Mesendoderm (in vitro differentiated cells): ENCODE data around the gene SYNGAP1.

Experiments
- DNase-seq: peaks from one replicate; pipeline ENCODE4 v3.0.0; 2013
- H2AK5ac ChIP-seq: 2 replicates; pipeline ENCODE4 v1.6.1; 2013; ENCODE audit warnings: low read length, inconsistent platforms
- H2BK120ac ChIP-seq: 2 replicates; pipeline ENCODE4 v1.6.1; 2013; ENCODE audit warnings: low read depth, mild to moderate bottlenecking, low read length, moderate library complexity, mixed read lengths
- H2BK15ac ChIP-seq: replicated peaks from 2 replicates; pipeline ENCODE4 v1.6.1; 2013; ENCODE audit warnings: low read depth, mild to moderate bottlenecking, moderate library complexity
- H2BK5ac ChIP-seq: 2 replicates; pipeline ENCODE4 v1.6.1; 2013; ENCODE audit warnings: low read length, inconsistent platforms
- H3K18ac ChIP-seq: 2 replicates; pipeline ENCODE4 v1.6.1; 2013; ENCODE audit warnings: mild to moderate bottlenecking, low read length, mixed read lengths
- H3K23ac ChIP-seq: one replicate; pipeline ENCODE4 v1.6.1; 2013; ENCODE audit warnings: low read length
- H3K27ac ChIP-seq: 2 replicates; pipeline ENCODE4 v1.5.1; 2013; ENCODE audit warnings: low read depth, mild to moderate bottlenecking, inconsistent platforms, low read length, moderate library complexity
- H3K27me3 ChIP-seq: 2 replicates; pipeline ENCODE4 v1.6.1; 2013; ENCODE audit warnings: low read length, control low read depth, mild to moderate bottlenecking, inconsistent platforms; ENCODE audit not compliant: insufficient read depth, poor library complexity
- H3K36me3 ChIP-seq: 2 replicates; pipeline ENCODE4 v1.6.1; 2013; ENCODE audit warnings: low read length, inconsistent platforms; ENCODE audit not compliant: control insufficient read depth, insufficient read depth
- H3K4ac ChIP-seq: one replicate; pipeline ENCODE4 v1.6.1; 2013; ENCODE audit warnings: low read depth, mild to moderate bottlenecking, low read length, moderate library complexity
- H3K4me1 ChIP-seq: 2 replicates; pipeline ENCODE4 v1.6.1; 2013; ENCODE audit warnings: low read depth, low read length, inconsistent platforms; ENCODE audit not compliant: control insufficient read depth
- H3K4me2 ChIP-seq: 2 replicates; pipeline ENCODE4 v1.6.1; 2013; ENCODE audit warnings: low read length
- H3K4me3 ChIP-seq: 2 replicates; pipeline ENCODE4 v1.5.1; 2013; ENCODE audit warnings: mild to moderate bottlenecking, low read length
- H3K56ac ChIP-seq: one replicate; pipeline ENCODE4 v1.6.1; 2013; ENCODE audit warnings: low read length
- H3K79me1 ChIP-seq: 2 replicates; pipeline ENCODE4 v1.6.1; 2013; ENCODE audit warnings: low read length, inconsistent platforms
- H3K79me2 ChIP-seq: 2 replicates; pipeline ENCODE4 v1.6.1; 2013; ENCODE audit warnings: mild to moderate bottlenecking, low read length; ENCODE audit not compliant: control insufficient read depth, insufficient read depth
- H3K9ac ChIP-seq: 2 replicates; pipeline ENCODE4 v1.6.1; 2013; ENCODE audit warnings: low read length, inconsistent platforms
- H4K5ac ChIP-seq: one replicate; pipeline ENCODE4 v1.6.1; 2013; ENCODE audit warnings: low read length
- H4K8ac ChIP-seq: one replicate; pipeline ENCODE4 v1.6.1; 2013; ENCODE audit warnings: low read depth, mild to moderate bottlenecking, control low read depth, low read length, moderate library complexity
- WGBS: extraction: QIAGEN DNeasy Blood & Tissue Kit; methylation state at CpG from one replicate; pipeline ENCODE4 v1.1.7; 2013; ENCODE audit warnings: low lambda C conversion rate, missing lambda C conversion rate; ENCODE audit not compliant: insufficient coverage; ENCODE audit errors: extremely low coverage; 5-methylcytosine and 5-hydroxymethylcytosine counted together

SYNGAP1 gene

GRCh38 chr6:33417128-33417902, 2.5 kb upstream of the SYNGAP1 start:
- H3K4me3 ChIP-seq = peak overlapping the region; percentile 67
- no peaks in the 10 kb centered on the region for H3K27me3 ChIP-seq
- peaks cover 7% of the 10 kb centered on the region for H3K4me1 ChIP-seq
- H3K23ac ChIP-seq = no peak overlapping the region
- H3K9ac ChIP-seq = peak overlapping the region; percentile 71
- peaks cover 21% of the 10 kb centered on the region for H3K79me1 ChIP-seq
- peak overlapping the region; percentile 66 for H3K4ac ChIP-seq
- H3K79me2 ChIP-seq = peaks cover 27% of the 10 kb centered on the region
- no peak overlapping the region for H2BK5ac ChIP-seq
- no peak overlapping the region for H2BK15ac ChIP-seq
- H4K5ac ChIP-seq = no peak overlapping the region
- peak overlapping the region; percentile 78 for H3K56ac ChIP-seq
- H2BK120ac ChIP-seq = no peak overlapping the region
- no CpG with 5 or more reads among the region's 25 CpGs for WGBS
- peak; percentile 46 for DNase-seq
- peak overlapping the region; percentile 62 for H3K27ac ChIP-seq
- peak overlapping the region; percentile 63 for H3K4me2 ChIP-seq
- H4K8ac ChIP-seq = no peak overlapping the region
- no peak overlapping the region for H3K18ac ChIP-seq
- peaks cover 3% of the 10 kb centered on the region for H3K36me3 ChIP-seq
- no peak overlapping the region for H2AK5ac ChIP-seq

- Histone ChIP-seq H2BK120ac (peak within 1 kb of the TSS; percentile 30), H2BK5ac (peak within 1 kb of the TSS; percentile 90), H3K23ac (no peak within 1 kb of the TSS), H3K4ac (peak within 1 kb of the TSS; percentile 66), H4K8ac (no peak within 1 kb of the TSS), H3K79me1 (peaks cover 21% of the 10 kb centered on the region), H3K4me3 (peak within 1 kb of the TSS; percentile 67), H3K4me2 (peak within 1 kb of the TSS; percentile 80), H2BK15ac (no peak within 1 kb of the TSS), H4K5ac (peak within 1 kb of the TSS; percentile 68), H3K36me3 (peaks cover 3% of the 10 kb centered on the region), H3K56ac (peak within 1 kb of the TSS; percentile 90), H2AK5ac (peak within 1 kb of the TSS; percentile 73), H3K9ac (peak within 1 kb of the TSS; percentile 81), H3K27ac (peak within 1 kb of the TSS; percentile 76), H3K18ac (peak within 1 kb of the TSS; percentile 34), H3K27me3 (no peaks in the 10 kb centered on the region), H3K79me2 (peaks cover 27% of the 10 kb centered on the region), H3K4me1 (peaks cover 7% of the 10 kb centered on the region)
- WGBS = no CpG with 5 or more reads among the region's 51 CpGs
- peak; percentile 100 for DNase-seq
These were observed 1.8 kb upstream of the SYNGAP1 start, which contains the start of gene CUTA for GRCh38 chr6:33417903-33418689. Gene CUTA (minus strand): TSS chr6:33418107. CDS start chr6:33418000, 107 bp downstream.

- H3K36me3 ChIP-seq = peaks cover 3% of the 10 kb centered on the region
- peak; percentile 90 for DNase-seq
- peaks cover 7% of the 10 kb centered on the region for H3K4me1 ChIP-seq
- no CpG with 5 or more reads among the region's 8 CpGs for WGBS
- peak overlapping the region; percentile 90 for H2BK5ac ChIP-seq
- H4K5ac ChIP-seq = peak overlapping the region; percentile 68
- no peak overlapping the region for H4K8ac ChIP-seq
- no peak overlapping the region for H3K4me3 ChIP-seq
- peak overlapping the region; percentile 90 for H3K56ac ChIP-seq
- H2AK5ac ChIP-seq = peak overlapping the region; percentile 73
- H2BK120ac ChIP-seq = peak overlapping the region; percentile 30
- peak overlapping the region; percentile 34 for H3K18ac ChIP-seq
- H3K23ac ChIP-seq = no peak overlapping the region
- H3K79me2 ChIP-seq = peaks cover 27% of the 10 kb centered on the region
- peak overlapping the region; percentile 81 for H3K9ac ChIP-seq
- H3K27ac ChIP-seq = peak overlapping the region; percentile 76
- no peaks in the 10 kb centered on the region for H3K27me3 ChIP-seq
- H3K79me1 ChIP-seq = peaks cover 21% of the 10 kb centered on the region
- H2BK15ac ChIP-seq = no peak overlapping the region
- peak overlapping the region; percentile 48 for H3K4ac ChIP-seq
- peak overlapping the region; percentile 80 for H3K4me2 ChIP-seq
These were observed 1.1 kb upstream of the SYNGAP1 start for GRCh38 chr6:33418690-33419291.

- peak; percentile 33 for DNase-seq
- Histone ChIP-seq H3K4me2 (peak overlapping the region; percentile 63), H2BK120ac (peak overlapping the region; percentile 64), H4K5ac (no peak overlapping the region), H3K36me3 (no peaks in the 10 kb centered on the region), H4K8ac (no peak overlapping the region), H2AK5ac (no peak overlapping the region), H3K4ac (peak overlapping the region; percentile 75), H3K18ac (peak overlapping the region; percentile 92), H3K4me1 (peaks cover 14% of the 10 kb centered on the region), H3K27ac (no peak overlapping the region), H3K23ac (peak overlapping the region; percentile 7), H2BK15ac (no peak overlapping the region), H3K9ac (peak overlapping the region; percentile 78), H2BK5ac (no peak overlapping the region), H3K4me3 (peak overlapping the region; percentile 48), H3K56ac (peak overlapping the region; percentile 76), H3K27me3 (no peaks in the 10 kb centered on the region), H3K79me2 (peaks cover 22% of the 10 kb centered on the region), H3K79me1 (peaks cover 22% of the 10 kb centered on the region)
- no CpG with 5 or more reads among the region's 6 CpGs for WGBS
These were observed 852 bp downstream of the SYNGAP1 start for GRCh38 chr6:33420491-33421343.

GRCh38 chr6:33421344-33421643, 1.4 kb downstream of the SYNGAP1 start:
- no peak overlapping the region for H3K4me3 ChIP-seq
- peaks cover 18% of the 10 kb centered on the region for H3K79me2 ChIP-seq
- peaks cover 19% of the 10 kb centered on the region for H3K79me1 ChIP-seq
- no peak for DNase-seq
- H4K8ac ChIP-seq = no peak overlapping the region
- H3K56ac ChIP-seq = no peak overlapping the region
- WGBS = no CpG with 5 or more reads among the region's 2 CpGs
- no peak overlapping the region for H4K5ac ChIP-seq
- peaks cover 14% of the 10 kb centered on the region for H3K4me1 ChIP-seq
- no peak overlapping the region for H3K23ac ChIP-seq
- no peak overlapping the region for H3K27ac ChIP-seq
- no peak overlapping the region for H2BK120ac ChIP-seq
- no peak overlapping the region for H3K9ac ChIP-seq
- no peak overlapping the region for H3K18ac ChIP-seq
- no peak overlapping the region for H3K4me2 ChIP-seq
- no peak overlapping the region for H2BK5ac ChIP-seq
- no peak overlapping the region for H2AK5ac ChIP-seq
- no peaks in the 10 kb centered on the region for H3K27me3 ChIP-seq
- no peak overlapping the region for H2BK15ac ChIP-seq
- H3K4ac ChIP-seq = no peak overlapping the region
- H3K36me3 ChIP-seq = no peaks in the 10 kb centered on the region
